ENCODE measurements around the gene TCP11L2. TPM values are rescaled to one million over a fixed set of nuclear protein-coding genes. Genes with fewer than 3 reads are reported as not detected.

The TCP11L2 gene
- total RNA-seq, 1 donor from 2014 or later, result 22.0 TPM

- Histone ChIP-seq H3K79me2 (ENCODE audit: insufficient read depth, low read length) (no peaks in the 10 kb centered on the region), H3K27ac (ENCODE audit: low read depth, low read length) (no peak overlapping the region), H2AFZ (ENCODE audit: low read depth, low read length) (peak overlapping the region; percentile 12), H3K9ac (ENCODE audit: low read length) (peak overlapping the region; percentile 17), H4K20me1 (ENCODE audit: insufficient read depth, low read length) (no peaks in the 10 kb centered on the region), H3K4me2 (ENCODE audit: low read length) (peak overlapping the region; percentile 76), H3K9me3 (ENCODE audit: insufficient read depth, low read depth, low read length) (no peaks in the 10 kb centered on the region), H3K27me3 (ENCODE audit: insufficient read depth, low read length) (no peaks in the 10 kb centered on the region), H3K4me3 (ENCODE audit: insufficient read depth, low read depth, low read length) (peak overlapping the region; percentile 24), H3K36me3 (ENCODE audit: insufficient read depth, low read length) (no peaks in the 10 kb centered on the region), H3K4me1 (ENCODE audit: insufficient read depth, low read length) (peaks cover 9% of the 10 kb centered on the region)
- Mint-ChIP-seq H3K36me3 (ENCODE audit: low read depth, unreplicated experiment) (peaks cover 7% of the 10 kb centered on the region), H3K27me3 (ENCODE audit: low read depth, unreplicated experiment) (no peaks in the 10 kb centered on the region), H3K27ac (ENCODE audit: unreplicated experiment) (peak overlapping the region; percentile 14), H3K9me3 (ENCODE audit: unreplicated experiment) (no peaks in the 10 kb centered on the region), H3K4me1 (ENCODE audit: low read depth, unreplicated experiment) (peaks cover 14% of the 10 kb centered on the region), H3K4me3 (ENCODE audit: unreplicated experiment) (peak overlapping the region; percentile 64)
- TF ChIP-seq, protein P1, sequence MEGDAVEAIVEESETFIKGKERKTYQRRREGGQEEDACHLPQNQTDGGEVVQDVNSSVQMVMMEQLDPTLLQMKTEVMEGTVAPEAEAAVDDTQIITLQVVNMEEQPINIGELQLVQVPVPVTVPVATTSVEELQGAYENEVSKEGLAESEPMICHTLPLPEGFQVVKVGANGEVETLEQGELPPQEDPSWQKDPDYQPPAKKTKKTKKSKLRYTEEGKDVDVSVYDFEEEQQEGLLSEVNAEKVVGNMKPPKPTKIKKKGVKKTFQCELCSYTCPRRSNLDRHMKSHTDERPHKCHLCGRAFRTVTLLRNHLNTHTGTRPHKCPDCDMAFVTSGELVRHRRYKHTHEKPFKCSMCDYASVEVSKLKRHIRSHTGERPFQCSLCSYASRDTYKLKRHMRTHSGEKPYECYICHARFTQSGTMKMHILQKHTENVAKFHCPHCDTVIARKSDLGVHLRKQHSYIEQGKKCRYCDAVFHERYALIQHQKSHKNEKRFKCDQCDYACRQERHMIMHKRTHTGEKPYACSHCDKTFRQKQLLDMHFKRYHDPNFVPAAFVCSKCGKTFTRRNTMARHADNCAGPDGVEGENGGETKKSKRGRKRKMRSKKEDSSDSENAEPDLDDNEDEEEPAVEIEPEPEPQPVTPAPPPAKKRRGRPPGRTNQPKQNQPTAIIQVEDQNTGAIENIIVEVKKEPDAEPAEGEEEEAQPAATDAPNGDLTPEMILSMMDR (IDR thresholded peaks at IDR 0.05; ENCODE audit: insufficient read depth, low read depth, low read length), result no peak
- no peak for TF ChIP-seq EZH2 (IDR thresholded peaks at IDR 0.05; ENCODE audit: insufficient read depth, low read length)
- FAIRE-seq, result peak; percentile 73
- DNase-seq (ENCODE audit: low read depth), result peak; percentile 70
Observed at GRCh38 chr12:106342397-106343213, 40.1 kb downstream of the TCP11L2 start.

DNA sequence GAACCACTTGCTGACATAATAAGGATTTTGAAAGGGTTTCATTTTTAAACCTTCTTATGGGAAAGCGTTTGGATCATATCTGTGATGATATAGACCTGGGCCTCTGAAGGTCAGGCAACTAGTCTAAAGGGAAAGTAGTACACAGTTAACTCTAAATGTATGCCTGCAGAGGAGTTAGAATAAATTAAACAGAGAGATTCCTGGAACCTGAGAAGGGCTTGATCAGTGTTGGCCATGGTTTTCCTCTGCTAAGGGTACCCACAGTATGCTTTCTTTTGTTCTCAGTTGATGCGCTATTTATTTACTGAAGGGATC is 40.6 kb downstream of the TCP11L2 start:
- H3K9me3 ChIP-seq (ENCODE audit: insufficient read depth, low read depth, low read length), result no peaks in the 10 kb centered on the region
- H3K27me3 ChIP-seq (ENCODE audit: insufficient read depth, low read length), result no peaks in the 10 kb centered on the region
- Mint-ChIP-seq H3K4me3 (ENCODE audit: unreplicated experiment) (peak overlapping the region; percentile 64), H3K27me3 (ENCODE audit: low read depth, unreplicated experiment) (no peaks in the 10 kb centered on the region), H3K27ac (ENCODE audit: unreplicated experiment) (peak overlapping the region; percentile 14), H3K9me3 (ENCODE audit: unreplicated experiment) (no peaks in the 10 kb centered on the region), H3K36me3 (ENCODE audit: low read depth, unreplicated experiment) (peaks cover 7% of the 10 kb centered on the region), H3K4me1 (ENCODE audit: low read depth, unreplicated experiment) (peaks cover 14% of the 10 kb centered on the region)
- H3K4me2 ChIP-seq (ENCODE audit: low read length), result peak overlapping the region; percentile 76
- H2AFZ ChIP-seq (ENCODE audit: low read depth, low read length), result peak overlapping the region; percentile 12
- H3K9ac ChIP-seq (ENCODE audit: low read length), result peak overlapping the region; percentile 17
- DNase-seq (ENCODE audit: low read depth) (no peak), FAIRE-seq (no peak)
- H3K36me3 ChIP-seq (ENCODE audit: insufficient read depth, low read length), result no peaks in the 10 kb centered on the region
- H3K4me1 ChIP-seq (ENCODE audit: insufficient read depth, low read length), result peaks cover 9% of the 10 kb centered on the region
- H3K4me3 ChIP-seq (ENCODE audit: insufficient read depth, low read depth, low read length), result peak overlapping the region; percentile 24
- H4K20me1 ChIP-seq (ENCODE audit: insufficient read depth, low read length), result no peaks in the 10 kb centered on the region
- H3K27ac ChIP-seq (ENCODE audit: low read depth, low read length), result no peak overlapping the region
- H3K79me2 ChIP-seq (ENCODE audit: insufficient read depth, low read length), result no peaks in the 10 kb centered on the region
- TF ChIP-seq, protein P1 (IDR thresholded peaks at IDR 0.05; ENCODE audit: insufficient read depth, low read depth, low read length), result no peak
- no peak for TF ChIP-seq EZH2 (IDR thresholded peaks at IDR 0.05; ENCODE audit: insufficient read depth, low read length)

- H3K79me2 ChIP-seq (ENCODE audit: insufficient read depth, low read length), result no peaks in the 10 kb centered on the region
- no peak overlapping the region for H3K4me3 Mint-ChIP-seq (ENCODE audit: unreplicated experiment)
- no peak overlapping the region for H3K4me3 ChIP-seq (ENCODE audit: insufficient read depth, low read depth, low read length)
- no peak overlapping the region for H3K9ac ChIP-seq (ENCODE audit: low read length)
- peaks cover 14% of the 10 kb centered on the region for H3K4me1 Mint-ChIP-seq (ENCODE audit: low read depth, unreplicated experiment)
- peaks cover 7% of the 10 kb centered on the region for H3K36me3 Mint-ChIP-seq (ENCODE audit: low read depth, unreplicated experiment)
- H4K20me1 ChIP-seq (ENCODE audit: insufficient read depth, low read length), result no peaks in the 10 kb centered on the region
- TF ChIP-seq, protein P1 (IDR thresholded peaks at IDR 0.05; ENCODE audit: insufficient read depth, low read depth, low read length), result no peak
- no peak for TF ChIP-seq EZH2 (IDR thresholded peaks at IDR 0.05; ENCODE audit: insufficient read depth, low read length)
- DNase-seq (ENCODE audit: low read depth) (no peak), FAIRE-seq (no peak)
- H3K27ac Mint-ChIP-seq (ENCODE audit: unreplicated experiment), result no peak overlapping the region
- no peak overlapping the region for H3K27ac ChIP-seq (ENCODE audit: low read depth, low read length)
- no peak overlapping the region for H3K4me2 ChIP-seq (ENCODE audit: low read length)
- no peaks in the 10 kb centered on the region for H3K9me3 ChIP-seq (ENCODE audit: insufficient read depth, low read depth, low read length)
- no peaks in the 10 kb centered on the region for H3K27me3 Mint-ChIP-seq (ENCODE audit: low read depth, unreplicated experiment)
- H3K27me3 ChIP-seq (ENCODE audit: insufficient read depth, low read length), result no peaks in the 10 kb centered on the region
- H3K36me3 ChIP-seq (ENCODE audit: insufficient read depth, low read length), result no peaks in the 10 kb centered on the region
- H3K9me3 Mint-ChIP-seq (ENCODE audit: unreplicated experiment), result no peaks in the 10 kb centered on the region
- no peak overlapping the region for H2AFZ ChIP-seq (ENCODE audit: low read depth, low read length)
- H3K4me1 ChIP-seq (ENCODE audit: insufficient read depth, low read length), result peaks cover 9% of the 10 kb centered on the region
Observed at GRCh38 chr12:106344131-106344530, 41.6 kb downstream of the TCP11L2 start.

All from astrocyte (in vitro differentiated cells and primary cell).